Neural progenitor cell (in vitro differentiated cells): ENCODE data around the gene MPO.

Experiments used
- CTCF ChIP-seq: fragments of 200-600 bp; sonication (generic); IDR thresholded peaks from 2 replicates; pipeline ENCODE4 v1.5.1; 2017; ENCODE audit warnings: antibody characterized with exemption, mild to moderate bottlenecking
- EZH2 ChIP-seq: fragments of 200-600 bp; sonication (generic); IDR thresholded peaks from 2 replicates; pipeline ENCODE4 v1.6.1; 2017; ENCODE audit warnings: antibody characterized with exemption, mild to moderate bottlenecking, moderate library complexity

- no peak for TF ChIP-seq EZH2
- TF ChIP-seq CTCF = no peak
Measured at GRCh38 chr17:58329810-58330537, 49.2 kb upstream of the MPO start.
